ENCODE data around the gene ZBTB25. TPM values are rescaled to one million over a fixed set of nuclear protein-coding genes. Genes with fewer than 3 reads are reported as not detected.
A peak's percentile ranks its signal among the peaks of the same experiment; 100 is the strongest.

ZBTB25 gene
- total and polyA plus RNA-seq, 10 donors: 5.0 to 27.5 (median 17.6) TPM

DNA sequence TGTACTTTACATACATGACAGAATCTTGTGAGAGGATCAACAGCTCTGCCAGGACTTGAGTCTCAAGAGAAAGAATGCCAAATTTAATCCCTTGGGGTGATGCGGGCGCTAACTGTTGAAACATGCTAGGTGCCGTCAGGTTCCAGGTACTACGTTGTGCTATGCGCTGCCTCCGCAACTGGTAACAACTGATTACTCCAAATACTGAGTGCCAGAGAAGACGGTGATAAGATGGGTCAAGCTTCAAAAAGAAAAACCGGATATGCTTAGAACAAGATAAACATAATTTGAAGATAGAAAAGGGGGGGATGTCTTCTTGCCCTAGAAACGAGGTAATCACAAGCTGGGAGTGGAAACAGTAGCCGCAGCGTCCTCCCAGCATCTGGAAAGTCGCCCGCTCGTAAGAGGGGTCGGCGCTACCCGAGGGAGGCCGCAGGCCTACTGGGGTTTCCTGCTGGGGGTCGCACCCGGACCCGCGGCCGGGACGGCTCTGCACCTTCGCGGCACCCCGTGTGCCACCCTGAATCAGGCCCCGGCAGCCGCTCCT lies 678 bp downstream of the ZBTB25 start:
- H3K27me3 ChIP-seq (replicated peaks in 1 of 7): no peaks in the 10 kb centered on the region
- no peak for TF ChIP-seq POLR2A (IDR thresholded peaks at IDR 0.05)
- TF ChIP-seq POLR2AphosphoS5 (IDR thresholded peaks at IDR 0.05): no peak
- no peak for TF ChIP-seq CTCF (IDR thresholded peaks at IDR 0.05 in 8 of 11, conservative IDR thresholded peaks at IDR 0.05 in 3 of 11)
- 1% methylated on average over 21 to 29 of the region's 29 CpGs for WGBS, 5 donors
- intact Hi-C loops (cut with DNase I; ENCODE audit: low total_unique reads): no loop called here
- DNase-seq: peak; percentile 78
- H3K36me3 ChIP-seq: peaks cover 0 to 14% (median 4%) of the 10 kb centered on the region in 6 donors
- peak overlapping the region; percentile 99 to 100 (median 99) for H3K27ac ChIP-seq
- no peaks in the 10 kb centered on the region for H3K9me3 ChIP-seq
- H3K4me1 ChIP-seq: peaks cover 34 to 80% (median 63%) of the 10 kb centered on the region in 6 donors
- peak overlapping the region; percentile 55 to 88 (median 80) for H3K4me3 ChIP-seq

DNA sequence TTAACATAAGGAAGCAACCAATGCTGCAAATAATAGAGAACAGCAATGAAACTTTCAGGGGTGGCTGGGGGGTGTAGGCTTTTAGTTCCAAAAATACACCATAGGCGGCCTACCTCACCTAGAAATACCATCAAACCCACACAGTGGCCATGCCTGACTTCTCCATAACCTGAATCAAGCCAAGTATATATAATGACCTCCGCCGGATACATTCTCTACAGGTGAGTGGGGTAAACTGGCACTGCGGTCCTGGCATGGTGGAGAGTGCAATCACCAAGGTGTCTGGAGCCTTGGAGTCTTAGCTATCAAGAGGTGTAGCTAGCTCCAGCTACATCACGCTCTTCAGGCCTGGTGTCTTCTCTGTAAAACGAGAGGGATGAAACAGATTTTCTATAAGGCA lies 1.2 kb downstream of the ZBTB25 start:
- Histone ChIP-seq H3K36me3 (peaks cover 0 to 19% (median 7%) of the 10 kb centered on the region in 6 donors), H3K27me3 (replicated peaks in 1 of 7) (no peaks in the 10 kb centered on the region), H3K4me3 (peak overlapping the region; percentile 55 to 88 (median 80)), H3K9me3 (no peaks in the 10 kb centered on the region), H3K27ac (peak overlapping the region; percentile 99 to 100 (median 99)), H3K4me1 (peaks cover 31 to 80% (median 58%) of the 10 kb centered on the region in 6 donors)
- intact Hi-C loops (cut with DNase I; ENCODE audit: low total_unique reads): no loop called here
- TF ChIP-seq POLR2AphosphoS5 (IDR thresholded peaks at IDR 0.05): no peak
- no peak for TF ChIP-seq CTCF (IDR thresholded peaks at IDR 0.05 in 8 of 11, conservative IDR thresholded peaks at IDR 0.05 in 3 of 11)
- TF ChIP-seq POLR2A (IDR thresholded peaks at IDR 0.05): no peak
- DNase-seq: no peak
- 39 to 54% (median 41%) methylated on average over 6 of the region's 6 CpGs for WGBS, 5 donors

DNA sequence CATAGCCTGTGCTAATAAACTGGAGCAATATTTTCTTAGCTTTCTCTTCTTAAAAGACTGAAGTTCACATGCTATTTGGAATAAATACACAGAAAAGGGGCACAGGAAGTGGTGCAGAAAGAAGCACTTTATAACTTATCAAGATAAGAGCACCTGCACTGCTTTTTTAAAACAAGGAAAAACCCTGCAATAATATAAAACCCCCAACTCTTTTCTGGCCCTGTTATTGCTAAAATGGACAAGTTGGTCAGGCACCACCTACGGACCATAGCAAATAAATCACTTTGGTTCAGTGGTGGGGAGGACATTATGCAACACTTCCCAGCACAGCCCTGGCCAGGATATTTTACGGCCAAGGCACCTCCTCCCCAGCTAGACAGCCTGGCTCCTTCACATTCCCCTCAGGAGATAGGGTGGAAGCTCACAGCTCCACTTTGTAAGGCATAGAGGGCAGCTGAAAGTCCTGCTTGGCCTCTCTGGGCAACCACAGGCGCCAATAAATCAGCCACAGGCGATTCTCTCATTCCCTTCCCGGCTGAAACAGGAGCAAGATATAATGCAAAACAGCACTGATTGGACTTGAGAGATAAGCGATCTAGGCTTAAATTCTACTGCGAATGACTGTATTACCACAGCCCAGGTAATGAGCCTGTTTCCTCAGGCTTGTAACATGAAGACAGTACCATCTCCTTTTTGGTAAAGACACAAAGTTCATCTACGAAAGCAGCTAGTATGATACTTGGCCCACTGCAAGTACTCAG lies 2.0 kb downstream of the ZBTB25 start:
- intact Hi-C loops (cut with DNase I; ENCODE audit: low total_unique reads): no loop called here

More for the DNA sequence above, 2.0 kb downstream of the ZBTB25 start:
- 35 to 39% (median 36%) methylated on average over 8 of the region's 8 CpGs for WGBS, 5 donors
- DNase-seq: no peak
- Histone ChIP-seq H3K4me1 (peaks cover 27 to 80% (median 52%) of the 10 kb centered on the region in 6 donors), H3K4me3 (peak overlapping the region in 6 of 8 donors; percentile 11 to 88 (median 80)), H3K27ac (peak overlapping the region; percentile 99 to 100 (median 99)), H3K27me3 (replicated peaks in 1 of 7) (no peaks in the 10 kb centered on the region), H3K36me3 (peaks cover 0 to 20% (median 7%) of the 10 kb centered on the region in 6 donors), H3K9me3 (no peaks in the 10 kb centered on the region)
- TF ChIP-seq CTCF (IDR thresholded peaks at IDR 0.05 in 8 of 11, conservative IDR thresholded peaks at IDR 0.05 in 3 of 11) (no peak), POLR2AphosphoS5 (IDR thresholded peaks at IDR 0.05) (peak in 2 of 3 donors; percentile 37 to 43)

Data from spleen (tissue), 11 donors.